Aorta (tissue), 5 donors: ENCODE data around the gene RBM38. TPM values are rescaled to one million over a fixed set of nuclear protein-coding genes. Genes with fewer than 3 reads are reported as not detected.
A peak's percentile ranks its signal among the peaks of the same experiment; 100 is the strongest.
"Not testable (repeated sequence)": the region's sequence is repeated elsewhere in the genome, so short reads cannot be mapped to it uniquely, and the experiment has no call there.

Experiments
- ATAC-seq: fragments of 200-7000 bp; cut with Tn5 transposase; one replicate; pipeline ENCODE4 v1.9.1; 2022; ENCODE audit warnings: moderate library complexity; ENCODE audit not compliant: low FRiP score
- DNase-seq, 2 donors: peaks; one replicate each; pipeline ENCODE4 v3.0.0-alpha.2; 2020
- H3K27ac ChIP-seq, 2 donors: one replicate each; pipeline ENCODE4 v1.5.1; 2013; ENCODE audit warnings: low read length in 2 of 2, mild to moderate bottlenecking in 2 of 2, moderate library complexity in 2 of 2, control low read depth in 1 of 2, inconsistent platforms in 1 of 2, low read depth in 1 of 2
- H3K27me3 ChIP-seq, 2 donors: one replicate each; pipeline ENCODE4 v1.6.1; 2013; ENCODE audit warnings: control low read depth in 1 of 2, low read length in 1 of 2, mild to moderate bottlenecking in 1 of 2, moderate library complexity in 1 of 2; ENCODE audit not compliant: insufficient read depth in 2 of 2, control insufficient read depth in 1 of 2
- H3K36me3 ChIP-seq, 2 donors: one replicate each; pipeline ENCODE4 v1.6.1; 2013; ENCODE audit warnings: control low read depth in 1 of 2, low read length in 1 of 2, mild to moderate bottlenecking in 1 of 2; ENCODE audit not compliant: insufficient read depth in 2 of 2, control insufficient read depth in 1 of 2
- H3K4me1 ChIP-seq, 2 donors: one replicate each; pipeline ENCODE4 v1.6.1; 2013; ENCODE audit warnings: low read length in 2 of 2, control low read depth in 1 of 2, mild to moderate bottlenecking in 1 of 2, moderate library complexity in 1 of 2; ENCODE audit not compliant: insufficient read depth in 2 of 2, control insufficient read depth in 1 of 2
- H3K4me3 ChIP-seq, 2 donors: one replicate each; pipeline ENCODE4 v1.5.1; 2013; ENCODE audit warnings: low read length in 2 of 2, control low read depth in 1 of 2, mild to moderate bottlenecking in 1 of 2
- H3K9me3 ChIP-seq: one replicate; pipeline ENCODE4 v1.6.1; 2013; ENCODE audit warnings: mild to moderate bottlenecking, low read length; ENCODE audit not compliant: control insufficient read depth
- WGBS, 2 donors: extraction: QIAGEN DNeasy Blood & Tissue Kit; methylation state at CpG; one replicate each; pipeline ENCODE4 v1.1.7; 2013; 5-methylcytosine and 5-hydroxymethylcytosine counted together
- intact Hi-C, 2 donors: fragments of 100-400 bp; cut with DNase I; formaldehyde crosslinking; loops; one replicate each; pipeline versions ENCODE4 v1.14.2 to v1.15.0; 2022
- polyA plus RNA-seq, 2 donors: library from polyadenylated mRNA; stranded (reverse); fragments of 200-250 nt; gene quantifications; one replicate each; pipeline ENCODE4 v1.2.3, GENCODE V29; 2013
- total RNA-seq, 2 donors: library from RNA; stranded (reverse); fragmentation: NEBNext Ultra II Directional; extraction: Animal tissue kit (Norgen Biotek cat#: 25700); gene quantifications; one replicate each; pipeline ENCODE4 v1.2.1, GENCODE V29; 2021
- donor health status: healthy with polysubstance abuse.
- donor health status: Bipolar disorder and iron deficiency.
- donor health status: DM: no; HTN: no; CAD: no.
- donor health status: DM: no; HTN: no; CAD: no.
- donor health status: DM: yes; HTN: yes; CAD: no.

The RBM38 gene
- total and polyA plus RNA-seq, 4 donors: 7.3 to 20.7 (median 17.0) TPM

DNA sequence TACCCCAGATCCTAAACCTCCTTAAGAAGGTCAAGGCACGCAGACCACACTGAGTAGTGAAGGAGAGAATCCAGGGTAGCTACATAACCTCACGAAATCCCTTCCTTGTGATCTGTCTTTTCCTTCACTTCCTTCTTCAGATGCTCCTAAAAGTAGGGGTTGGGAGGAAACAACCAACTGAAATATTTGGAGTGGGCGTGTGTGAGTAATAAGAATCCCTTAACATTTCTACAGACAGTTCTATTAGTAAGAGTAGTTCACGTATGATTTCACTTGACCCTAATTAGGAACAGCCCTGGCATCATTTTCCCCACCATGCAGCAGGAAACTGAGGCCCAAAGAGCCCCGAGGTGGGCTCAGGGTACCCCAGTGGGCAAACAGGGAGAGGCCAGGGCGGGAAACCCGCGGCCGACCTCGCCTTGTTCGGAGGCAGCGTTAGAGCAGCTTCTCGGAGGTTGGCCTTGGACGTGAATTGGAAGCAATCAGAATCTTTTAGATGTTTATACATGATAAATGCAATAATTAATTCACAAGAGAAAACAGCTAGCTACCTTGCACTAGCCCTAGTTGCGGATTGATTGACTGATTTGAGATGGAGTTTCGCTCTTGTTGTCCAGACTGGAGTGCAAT, 41.0 kb upstream of the RBM38 start:
- no peaks in the 10 kb centered on the region for H3K9me3 ChIP-seq
- no peaks in the 10 kb centered on the region for H3K4me1 ChIP-seq
- ATAC-seq: no peak
- no peak overlapping the region for H3K27ac ChIP-seq
- H3K27me3 ChIP-seq: no peaks in the 10 kb centered on the region
- WGBS, 2 donors: 87 to 91% methylated on average over 16 of the region's 16 CpGs
- peaks cover 0 to 2% of the 10 kb centered on the region in 2 donors for H3K36me3 ChIP-seq
- intact Hi-C loops: loop anchor here in 1 of 2 donors (5.0 kb wide), 1 partner anchor 883 kb away; the partner anchor contains the start of gene RTF2
- peak in 1 of 2 donors; percentile 75 for DNase-seq
- H3K4me3 ChIP-seq: no peak overlapping the region

DNA sequence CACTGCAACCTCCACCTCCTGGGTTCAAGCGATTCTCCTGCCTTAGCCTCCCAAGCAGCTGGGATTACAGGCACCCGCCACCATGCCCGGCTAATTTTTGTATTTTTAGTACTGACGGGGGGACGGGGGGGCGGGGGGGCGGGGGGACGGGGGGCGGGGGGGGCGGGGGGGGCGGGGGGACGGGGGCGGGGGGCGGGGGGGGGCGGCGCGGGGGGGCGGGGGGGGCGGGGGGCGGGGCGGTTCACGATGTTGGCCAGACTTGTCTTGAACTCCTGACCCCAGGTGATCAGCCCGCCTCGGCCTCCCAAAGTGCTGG, 40.5 kb upstream of the RBM38 start:
- not testable (repeated sequence) for H3K9me3 ChIP-seq, H3K27me3 ChIP-seq, H3K4me1 ChIP-seq, H3K36me3 ChIP-seq, ATAC-seq, DNase-seq
- WGBS, 2 donors: 20 to 21% methylated on average over 7 to 13 of the region's 24 CpGs
- Histone ChIP-seq H3K27ac (peak overlapping the region in 1 of 2 donors; percentile 45), H3K4me3 (peak overlapping the region in 1 of 2 donors; percentile 59)
- intact Hi-C loops: loop anchor here in 1 of 2 donors (5.0 kb wide), 1 partner anchor 883 kb away; the partner anchor contains the start of gene RTF2

DNA sequence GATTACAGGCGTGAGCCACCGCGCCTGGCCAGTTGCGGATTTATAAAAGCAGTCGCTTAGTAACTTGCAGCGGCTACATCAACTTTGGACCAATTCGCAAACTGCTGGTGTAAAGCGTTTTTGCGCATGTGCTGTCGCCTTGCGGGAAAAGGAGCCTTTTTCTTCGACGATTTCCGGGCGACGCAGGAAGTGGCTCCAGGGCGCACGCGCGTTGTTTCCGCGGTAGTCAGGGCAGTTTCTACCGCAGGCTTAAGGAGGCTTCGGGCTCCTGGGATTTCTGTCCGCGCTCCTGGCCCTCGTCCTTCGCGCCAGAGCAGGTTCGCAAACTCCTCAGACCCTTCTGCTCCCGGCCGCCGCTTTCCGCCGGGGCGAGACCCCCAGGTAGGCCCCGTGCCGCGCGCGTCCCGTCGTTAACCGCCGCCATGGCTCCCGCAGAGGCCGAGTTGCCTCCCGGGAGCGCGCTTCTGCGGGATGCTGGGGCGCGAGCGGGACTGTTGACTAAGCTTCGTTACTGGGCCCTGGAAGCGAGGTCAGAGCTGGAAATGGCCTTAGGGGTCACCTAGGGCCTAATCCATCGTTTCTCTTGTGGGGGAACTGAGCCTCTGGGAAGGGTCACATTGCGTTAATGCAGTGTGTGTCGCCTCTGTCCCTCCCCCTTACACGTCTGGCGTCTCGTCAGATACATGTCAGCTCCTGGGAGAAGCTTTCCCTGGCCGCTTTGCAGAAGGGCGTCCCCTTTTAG, 40.0 kb upstream of the RBM38 start, which contains the start of gene RAE1:
Gene RAE1, plus strand, starts transcription at position 214 of the 742 bp plus-strand sequence. CDS start 2,784 bp downstream, outside the sequence.
- H3K36me3 ChIP-seq: peaks cover 0 to 3% of the 10 kb centered on the region in 2 donors
- H3K4me1 ChIP-seq: no peaks in the 10 kb centered on the region
- peak within 1 kb of the TSS; percentile 31 to 59 for H3K4me3 ChIP-seq
- no peaks in the 10 kb centered on the region for H3K27me3 ChIP-seq
- WGBS, 2 donors: 0% methylated on average over 64 of the region's 64 CpGs
- DNase-seq (peak; percentile 94 to 97), ATAC-seq (peak; percentile 93)
- no peaks in the 10 kb centered on the region for H3K9me3 ChIP-seq
- intact Hi-C loops: loop anchor here in 1 of 2 donors (5.0 kb wide), 1 partner anchor 884 kb away; the partner anchor contains the start of gene RTF2
- peak within 1 kb of the TSS in 1 of 2 donors; percentile 49 for H3K27ac ChIP-seq

DNA sequence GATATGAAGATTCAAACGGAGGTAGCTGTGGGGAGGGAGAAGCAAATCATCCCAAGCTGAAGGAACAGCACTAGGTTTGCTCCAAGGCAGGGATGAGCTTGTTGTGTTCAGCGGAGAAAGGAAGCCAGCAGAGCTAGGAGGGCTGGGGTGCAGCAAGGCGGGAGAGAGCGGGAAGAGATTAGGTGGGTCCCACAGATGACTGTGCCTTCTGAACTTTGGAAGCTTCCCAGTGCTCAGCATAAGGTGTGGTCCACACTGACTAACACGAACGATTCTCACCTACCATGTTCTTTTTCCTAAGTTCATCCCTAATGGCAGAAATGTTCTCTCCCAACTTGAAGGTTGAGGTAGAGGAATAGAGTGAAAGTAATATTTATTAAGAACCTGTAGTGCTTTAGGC, 38.9 kb upstream of the RBM38 start:
- Histone ChIP-seq H3K27me3 (no peaks in the 10 kb centered on the region), H3K27ac (no peak overlapping the region), H3K36me3 (peaks cover 0 to 6% of the 10 kb centered on the region in 2 donors), H3K4me3 (no peak overlapping the region), H3K4me1 (no peaks in the 10 kb centered on the region), H3K9me3 (no peaks in the 10 kb centered on the region)
- ATAC-seq: no peak
- DNase-seq: no peak
- intact Hi-C loops: loop anchor here in 1 of 2 donors (5.0 kb wide), 1 partner anchor 885 kb away; the partner anchor contains the start of gene RTF2
- 81 to 83% methylated on average over 6 of the region's 6 CpGs for WGBS, 2 donors

DNA sequence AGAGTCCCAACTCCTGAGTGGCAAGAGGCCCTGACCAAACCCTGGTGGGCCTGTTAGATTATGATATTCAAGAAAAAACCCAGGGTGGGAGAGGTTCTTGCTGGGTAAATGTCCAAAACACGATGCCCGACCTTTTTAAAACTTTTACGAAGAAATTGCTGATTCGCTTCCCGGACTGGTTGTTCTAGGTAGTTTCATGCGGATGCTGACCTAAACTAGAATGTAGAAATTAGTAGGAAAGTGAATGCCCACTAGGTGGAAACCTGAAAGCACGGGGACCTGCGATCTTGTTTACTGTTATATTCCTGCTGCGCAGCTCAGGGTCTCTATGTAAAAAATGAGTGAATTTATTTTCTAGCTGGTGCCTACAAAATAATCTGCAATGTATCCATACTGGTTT, 37.8 kb upstream of the RBM38 start:
- Histone ChIP-seq H3K27me3 (no peaks in the 10 kb centered on the region), H3K36me3 (peaks cover 0 to 6% of the 10 kb centered on the region in 2 donors), H3K9me3 (no peaks in the 10 kb centered on the region), H3K4me3 (no peak overlapping the region), H3K27ac (no peak overlapping the region), H3K4me1 (no peaks in the 10 kb centered on the region)
- intact Hi-C loops: loop anchor here in 1 of 2 donors (5.0 kb wide), 1 partner anchor 886 kb away; the partner anchor contains the start of gene RTF2
- no peak for ATAC-seq
- no peak for DNase-seq
- WGBS, 2 donors: 89 to 90% methylated on average over 9 of the region's 9 CpGs

DNA sequence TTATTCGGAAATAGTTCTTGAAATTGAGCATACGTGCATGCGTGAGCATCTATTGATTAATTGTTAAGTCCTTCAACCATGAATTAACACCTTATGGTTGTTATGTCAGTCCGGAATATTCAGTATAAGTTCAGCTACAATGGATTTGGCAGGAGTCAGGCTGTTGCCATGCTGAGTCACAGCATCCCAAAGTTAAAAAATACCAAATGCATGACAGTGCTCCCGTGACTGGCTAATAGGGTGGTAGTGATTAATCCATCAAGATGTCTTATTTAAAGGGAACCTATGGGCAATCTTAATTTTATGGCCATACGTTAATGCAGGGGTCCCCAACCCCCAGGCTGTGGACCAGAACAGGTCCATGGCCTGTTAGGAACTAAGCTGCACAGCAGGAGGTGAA, 29.7 kb upstream of the RBM38 start:
- Histone ChIP-seq H3K9me3 (no peaks in the 10 kb centered on the region), H3K27me3 (no peaks in the 10 kb centered on the region), H3K36me3 (peaks cover 2 to 7% of the 10 kb centered on the region in 2 donors), H3K27ac (no peak overlapping the region), H3K4me3 (no peak overlapping the region), H3K4me1 (no peaks in the 10 kb centered on the region)
- ATAC-seq: no peak
- 68 to 74% methylated on average over 6 of the region's 6 CpGs for WGBS, 2 donors
- intact Hi-C loops: no loop called here
- no peak for DNase-seq

DNA sequence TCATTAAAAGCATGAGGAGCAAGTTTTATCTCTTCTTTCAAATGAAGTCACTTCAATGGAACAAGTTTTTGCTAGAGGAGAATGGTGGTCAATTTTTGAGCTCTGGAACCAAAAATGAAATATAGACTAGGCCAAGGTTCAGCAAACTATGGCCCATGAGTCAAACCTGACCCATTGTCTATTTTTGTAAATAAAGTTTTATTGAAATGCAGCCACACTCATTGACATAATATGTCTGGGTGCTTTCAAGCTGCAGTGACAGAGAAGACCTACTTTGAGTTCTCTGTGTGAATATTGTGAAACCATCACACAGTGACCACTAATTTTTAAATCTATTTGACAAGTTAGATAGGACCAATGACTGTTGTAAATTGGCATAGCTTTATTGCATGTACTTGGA, 26.7 kb upstream of the RBM38 start:
- intact Hi-C loops: no loop called here
- no peaks in the 10 kb centered on the region for H3K4me1 ChIP-seq
- H3K27me3 ChIP-seq: no peaks in the 10 kb centered on the region
- no peak overlapping the region for H3K27ac ChIP-seq
- H3K9me3 ChIP-seq: no peaks in the 10 kb centered on the region
- peaks cover 5 to 7% of the 10 kb centered on the region in 2 donors for H3K36me3 ChIP-seq
- DNase-seq (no peak), ATAC-seq (no peak)
- no peak overlapping the region for H3K4me3 ChIP-seq

DNA sequence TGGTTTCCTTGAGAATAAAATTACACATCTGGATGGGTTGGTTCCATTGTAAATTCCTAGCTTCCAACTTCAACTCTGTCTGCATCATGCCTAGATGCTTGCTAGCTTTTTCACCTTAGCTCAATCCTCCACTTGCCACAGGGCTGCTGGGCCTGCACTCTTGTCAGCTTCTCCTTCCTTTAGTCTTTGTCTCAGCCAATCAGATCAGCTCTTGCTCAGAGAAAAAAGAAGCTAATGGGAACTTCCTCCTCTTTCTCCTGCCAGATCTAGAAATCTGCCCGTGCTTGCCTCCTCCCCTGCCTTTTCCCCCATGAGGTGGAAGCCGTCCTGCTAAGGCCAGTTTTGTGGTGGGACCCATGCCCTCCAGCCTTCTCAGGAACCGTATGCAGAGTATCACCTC, 21.6 kb upstream of the RBM38 start:
- H3K27ac ChIP-seq: no peak overlapping the region
- H3K4me3 ChIP-seq: no peak overlapping the region
- DNase-seq: no peak
- H3K36me3 ChIP-seq: peaks cover 12 to 16% of the 10 kb centered on the region in 2 donors
- H3K4me1 ChIP-seq: no peaks in the 10 kb centered on the region
- no peaks in the 10 kb centered on the region for H3K9me3 ChIP-seq
- 63 to 75% methylated on average over 3 of the region's 3 CpGs for WGBS, 2 donors
- intact Hi-C loops: no loop called here
- no peaks in the 10 kb centered on the region for H3K27me3 ChIP-seq
- ATAC-seq: no peak
